ENCODE data around the gene TDG.
"Not testable (repeated sequence)": the region's sequence is repeated elsewhere in the genome, so short reads cannot be mapped to it uniquely, and the experiment has no call there.

TDG gene

GRCh38 chr12:104022786-104023185 lies 57.1 kb downstream of the TDG start:
- no peak for DNase-seq (ENCODE audit: low spot score)

GRCh38 chr12:104023710-104024109 lies 58.0 kb downstream of the TDG start:
- no peak for DNase-seq (ENCODE audit: low spot score)

- DNase-seq (ENCODE audit: low spot score), result no peak
Measured at GRCh38 chr12:104024348-104024747, 58.7 kb downstream of the TDG start.

GRCh38 chr12:104025771-104026170 lies 60.1 kb downstream of the TDG start:
- no peak for DNase-seq (ENCODE audit: low spot score)

- no peak for DNase-seq (ENCODE audit: low spot score)
Measured at GRCh38 chr12:104026841-104027599, 61.3 kb downstream of the TDG start.

GRCh38 chr12:104030596-104030995 lies 64.9 kb downstream of the TDG start:
- DNase-seq (ENCODE audit: low spot score), result not testable (repeated sequence)

GRCh38 chr12:104036143-104036542 lies 70.5 kb downstream of the TDG start:
- not testable (repeated sequence) for DNase-seq (ENCODE audit: low spot score)
